GM21381 (cell line): Measurements from ENCODE around the gene SRGAP2B.
"Not testable (repeated sequence)": the region's sequence is repeated elsewhere in the genome, so short reads cannot be mapped to it uniquely, and the experiment has no call there.

Experiments used
- ATAC-seq: cut with Tn5 transposase; IDR thresholded peaks from one replicate; pipeline ENCODE4 v1.9.1; 2021; ENCODE audit warnings: mild to moderate bottlenecking, moderate library complexity; ENCODE audit not compliant: unreplicated experiment

Gene SRGAP2B

DNA sequence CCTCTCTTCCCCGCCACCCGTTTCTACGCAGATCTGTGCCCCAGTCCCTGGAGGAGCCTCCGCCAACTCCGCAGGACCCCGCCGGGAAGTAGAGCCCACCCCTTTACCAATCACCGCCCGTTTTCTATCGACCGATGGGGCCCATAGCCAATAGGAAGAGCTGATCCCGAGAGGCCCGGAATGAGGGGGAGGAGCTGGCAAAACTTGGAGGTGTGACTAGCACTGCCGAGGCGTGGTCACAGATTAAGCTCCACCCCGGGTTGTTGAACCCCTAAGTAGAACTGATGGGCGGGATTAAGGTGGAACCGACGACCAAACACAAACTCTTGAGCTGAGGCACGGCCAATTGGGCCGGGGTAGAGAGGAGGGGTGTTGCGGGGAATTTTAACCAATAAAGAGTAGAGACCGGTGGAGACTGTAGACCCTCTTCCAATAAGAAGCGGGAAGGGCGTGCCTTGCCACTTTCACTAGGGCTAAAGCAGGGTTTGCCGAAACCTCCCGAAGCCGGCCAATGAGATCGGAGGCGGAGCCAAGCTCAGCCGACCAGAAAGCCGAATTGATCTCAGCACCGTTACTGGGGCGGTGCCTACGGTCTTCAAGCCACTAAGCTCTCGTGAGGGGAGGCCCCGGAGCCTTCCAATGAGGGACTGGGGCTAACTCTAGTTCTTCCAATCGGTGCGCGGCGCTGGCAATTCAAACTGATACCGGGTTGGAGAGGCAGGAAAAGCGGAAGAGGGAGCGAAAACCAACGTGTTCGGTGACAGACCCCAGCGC lies at the start of gene SRGAP2B, which contains the start of gene FAM72D:
Gene SRGAP2B, minus strand, starts transcription at position 45 of the 774 bp plus-strand sequence. CDS start 2,427 bp downstream, outside the sequence.
Gene FAM72D, plus strand, starts transcription at position 691 of the 774 bp plus-strand sequence. CDS start 874 bp downstream, outside the sequence.
- ATAC-seq: peak; percentile 78

DNA sequence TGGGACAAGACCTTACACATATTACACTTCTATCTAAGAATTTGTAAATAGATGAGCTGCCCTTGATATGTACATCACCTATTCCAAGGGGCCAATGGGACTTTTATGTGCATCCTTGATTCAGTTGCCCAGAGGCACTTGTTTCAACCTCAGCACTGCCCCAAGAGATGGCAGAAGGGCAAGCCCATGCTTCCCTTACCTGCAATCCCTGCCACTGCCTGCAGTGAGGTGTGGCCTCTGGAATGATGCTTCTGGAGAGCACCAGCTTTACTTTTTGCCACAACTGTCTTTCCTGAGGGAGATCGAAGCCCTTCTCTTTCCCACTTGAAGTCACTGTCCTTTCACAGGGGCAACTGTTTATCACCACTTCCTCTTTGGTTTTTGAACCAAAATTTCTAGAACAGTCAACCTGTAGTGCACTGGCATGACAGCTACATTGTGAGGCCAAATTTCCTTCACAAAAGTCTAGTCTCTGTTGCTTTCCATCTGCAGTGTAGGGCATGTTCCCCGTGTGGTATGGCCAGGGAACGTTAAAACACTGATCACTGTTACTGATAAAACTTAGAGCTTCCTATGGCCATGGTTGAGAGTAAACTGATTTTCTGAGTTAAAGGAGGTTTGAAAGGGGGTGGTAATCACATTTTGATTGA lies 49.3 kb upstream of the SRGAP2B start:
- not testable (repeated sequence) for ATAC-seq

- not testable (repeated sequence) for ATAC-seq
Measured at GRCh38 chr1:145140549-145140948, 45.4 kb upstream of the SRGAP2B start.

GRCh38 chr1:145134476-145134875 lies 39.3 kb upstream of the SRGAP2B start:
- not testable (repeated sequence) for ATAC-seq

DNA sequence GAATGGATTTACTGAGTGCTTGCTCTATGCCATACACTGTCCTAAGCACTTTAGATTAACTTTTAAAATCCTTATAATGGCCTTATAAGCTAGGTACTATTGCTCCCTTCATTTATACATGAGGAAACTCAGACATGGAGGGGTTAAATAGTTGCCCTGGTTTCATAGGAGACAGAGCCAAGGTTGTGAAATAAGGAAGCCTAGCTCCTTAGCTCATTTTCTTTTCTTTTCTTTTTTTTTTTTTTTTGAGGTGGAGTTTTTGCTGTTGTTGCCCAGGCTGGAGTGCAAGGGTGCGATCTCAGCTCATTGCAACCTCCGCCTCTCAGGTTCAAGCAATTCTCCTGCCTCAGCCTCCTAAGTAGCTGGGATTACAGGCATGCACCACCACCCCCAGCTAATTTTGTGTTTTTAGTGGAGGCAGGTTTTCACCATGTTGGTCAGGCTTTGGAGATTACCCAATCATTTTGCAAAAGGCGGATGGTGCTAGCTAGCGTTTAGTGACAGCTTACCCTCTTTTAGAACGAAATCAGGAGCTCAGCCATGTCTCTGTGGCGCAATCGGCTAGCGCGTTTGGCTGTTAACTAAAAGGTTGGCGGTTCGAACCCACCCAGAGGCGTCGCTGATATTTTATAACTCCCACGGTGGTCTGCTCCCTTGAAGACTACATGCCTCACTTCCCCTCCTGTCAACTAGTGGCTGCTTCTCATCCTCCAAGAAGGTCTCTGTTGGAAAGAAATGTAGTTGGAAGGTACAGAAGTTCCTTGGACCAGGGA lies 33.8 kb upstream of the SRGAP2B start:
- ATAC-seq: not testable (repeated sequence)

GRCh38 chr1:145127144-145127543 lies 32.0 kb upstream of the SRGAP2B start:
- not testable (repeated sequence) for ATAC-seq

GRCh38 chr1:145125112-145125511 lies 30.0 kb upstream of the SRGAP2B start:
- not testable (repeated sequence) for ATAC-seq

GRCh38 chr1:145123992-145124641 lies 29.0 kb upstream of the SRGAP2B start:
- ATAC-seq: not testable (repeated sequence)

GRCh38 chr1:145123062-145123395 lies 27.9 kb upstream of the SRGAP2B start:
- ATAC-seq: not testable (repeated sequence)

- not testable (repeated sequence) for ATAC-seq
Measured at GRCh38 chr1:145122344-145123061, 27.4 kb upstream of the SRGAP2B start.

GRCh38 chr1:145119842-145120241 lies 24.7 kb upstream of the SRGAP2B start:
- ATAC-seq: not testable (repeated sequence)

DNA sequence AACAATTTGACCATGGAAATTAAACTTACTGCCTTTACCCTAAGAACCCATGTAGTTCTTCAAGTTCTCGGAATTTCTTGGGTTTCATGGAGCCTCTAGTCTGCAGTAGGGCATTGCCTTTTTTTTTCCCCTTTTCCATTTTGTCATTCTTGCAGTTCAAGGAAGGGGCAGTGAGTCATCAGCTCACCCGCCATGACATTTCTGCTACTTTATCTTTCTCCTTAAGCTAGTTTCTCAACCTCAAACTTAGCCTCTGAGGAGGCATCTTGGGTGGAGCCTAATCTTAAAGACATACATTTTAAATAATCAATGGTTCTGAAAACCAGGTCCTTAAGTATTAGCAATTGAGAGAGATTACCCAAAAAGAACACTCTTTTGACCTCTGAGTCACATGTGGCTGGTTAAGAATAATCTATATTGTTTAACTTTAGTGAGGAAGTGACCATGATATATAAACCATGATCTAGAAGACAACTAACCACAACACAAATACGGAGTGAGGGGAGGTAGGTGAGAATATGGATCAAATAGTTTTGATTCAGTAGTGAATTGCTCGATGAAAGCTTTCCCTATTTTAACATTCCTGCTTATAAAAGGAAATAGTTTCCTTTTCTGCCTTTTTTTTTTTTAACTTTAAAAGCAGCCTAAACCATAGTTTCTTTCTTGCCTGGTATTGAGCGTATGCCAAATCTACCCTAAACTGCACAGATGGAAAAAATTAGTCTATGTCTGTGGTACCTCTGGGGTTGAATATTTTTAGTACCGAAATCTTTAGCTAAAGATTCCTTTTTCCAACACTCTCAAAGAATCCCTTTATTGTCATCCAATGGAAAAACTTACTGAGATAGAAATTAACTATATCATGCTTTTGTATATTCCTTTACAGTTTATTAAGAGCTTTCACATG lies 20.7 kb upstream of the SRGAP2B start:
- ATAC-seq: not testable (repeated sequence)

DNA sequence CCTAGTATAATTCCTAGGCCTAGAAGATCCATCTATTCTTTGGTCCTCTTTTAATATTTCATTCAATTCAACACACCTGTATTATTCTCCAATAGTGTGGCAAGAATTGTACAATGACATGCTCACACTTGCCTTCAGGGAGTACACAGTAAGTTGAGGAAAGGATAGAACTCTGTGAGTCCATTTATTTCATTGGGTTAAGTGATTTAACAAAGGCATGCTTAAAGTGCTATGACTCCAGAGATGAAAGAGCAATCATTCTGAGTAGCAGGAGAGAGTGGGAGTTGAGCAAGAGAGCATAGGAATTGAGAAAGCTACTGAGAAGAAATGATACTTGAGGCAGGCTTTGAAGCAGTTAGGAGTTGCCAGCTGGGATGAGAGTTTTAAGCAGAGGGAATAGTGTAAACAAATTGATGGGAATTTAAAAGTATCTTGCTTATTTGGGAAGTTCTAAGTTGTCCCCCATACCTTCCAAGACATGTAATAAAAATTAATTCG lies 19.5 kb upstream of the SRGAP2B start:
- ATAC-seq: not testable (repeated sequence)

DNA sequence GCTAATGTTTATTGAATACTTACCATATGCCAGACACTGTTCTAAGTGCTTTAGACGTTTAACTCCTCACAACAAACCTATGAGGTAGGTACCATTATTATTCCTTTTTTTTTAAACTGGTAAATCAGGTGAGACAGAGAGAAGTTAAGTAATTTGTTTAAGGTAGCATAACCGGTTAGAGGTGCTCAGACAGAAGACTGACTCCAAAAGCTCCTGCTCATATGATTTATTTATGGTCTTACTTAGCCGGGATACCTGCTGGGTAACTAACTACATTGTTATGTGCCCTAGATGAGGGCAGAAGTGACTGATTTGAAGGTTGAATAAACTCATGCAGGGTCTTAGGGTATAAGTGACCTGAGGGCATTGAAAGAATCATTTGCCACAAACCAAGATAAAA lies 17.6 kb upstream of the SRGAP2B start:
- not testable (repeated sequence) for ATAC-seq

GRCh38 chr1:145111674-145112073 lies 16.5 kb upstream of the SRGAP2B start:
- not testable (repeated sequence) for ATAC-seq

DNA sequence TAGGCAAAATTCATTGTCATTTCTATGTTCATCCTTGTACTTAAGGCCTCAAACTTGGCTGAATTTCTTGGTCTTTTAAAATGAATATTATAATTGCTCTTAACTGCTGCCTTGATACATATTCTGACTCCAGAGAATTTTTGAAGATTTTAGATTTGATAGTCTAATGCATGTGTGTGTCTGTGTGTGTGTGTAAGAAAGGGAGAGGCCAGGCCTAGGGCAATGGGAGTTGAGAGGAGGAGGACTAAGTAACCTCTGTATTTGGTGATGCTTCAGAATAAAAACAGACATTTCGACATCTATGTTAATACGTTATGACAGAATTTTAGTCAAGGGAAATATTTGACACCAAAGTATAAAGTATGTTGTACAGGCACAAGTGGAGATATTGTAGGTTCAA lies 8.2 kb upstream of the SRGAP2B start:
- not testable (repeated sequence) for ATAC-seq

DNA sequence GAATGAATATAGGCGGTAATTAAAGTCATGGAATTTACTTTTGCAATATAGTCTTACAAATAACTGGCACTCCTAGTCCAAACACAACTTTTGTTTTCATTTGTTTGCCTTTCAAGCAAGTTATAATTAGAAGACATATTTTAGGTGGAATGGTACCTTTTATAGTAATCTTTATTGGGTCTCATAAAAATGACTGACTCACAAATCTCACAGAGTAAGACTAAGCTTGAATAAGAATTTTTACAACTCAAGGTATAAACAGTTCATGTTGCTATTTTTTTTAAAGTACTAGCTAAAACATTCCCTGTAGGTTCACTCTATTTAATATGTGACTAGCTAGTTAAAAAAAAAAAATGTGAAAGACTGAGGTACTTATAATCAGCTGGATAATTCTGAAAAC lies 6.6 kb upstream of the SRGAP2B start:
- not testable (repeated sequence) for ATAC-seq

- peak; percentile 4 for ATAC-seq
Measured at GRCh38 chr1:145094655-145095211, 395 bp downstream of the SRGAP2B start.
